Measurements from ENCODE around the gene PRR16. TPM values are rescaled to one million over a fixed set of nuclear protein-coding genes. Genes with fewer than 3 reads are reported as not detected.
A peak's percentile ranks its signal among the peaks of the same experiment; 100 is the strongest.
"Not testable (repeated sequence)": the region's sequence is repeated elsewhere in the genome, so short reads cannot be mapped to it uniquely, and the experiment has no call there.

Gene PRR16
- total RNA-seq (not detected), polyA plus RNA-seq (not detected), total RNA-seq (0 reads per million in 6 experiments)

GRCh38 chr5:120463991-120464626 lies at the start of gene PRR16:
PRR16 (plus strand) TSS chr5:120464300.
- Mint-ChIP-seq H3K27me3 (peaks cover 17 to 52% (median 27%) of the 10 kb centered on the region in 5 donors), H3K4me1 (peaks cover 0 to 21% (median 16%) of the 10 kb centered on the region in 4 donors), H3K9me3 (peaks cover 0 to 5% (median 0%) of the 10 kb centered on the region in 9 donors), H3K36me3 (peaks cover 0 to 2% (median 0%) of the 10 kb centered on the region in 3 donors), H3K4me3 (peak within 1 kb of the TSS; percentile 36 to 82 (median 63)), H3K27ac (peak within 1 kb of the TSS in 1 of 10 donors; percentile 29)
- POLR2A ChIA-PET = no interaction called here
- ATAC-seq (peak in 1 of 2 donors; percentile 68), DNase-seq (no peak)

- DNase-seq (no peak), ATAC-seq (no peak)
- H3K36me3 Mint-ChIP-seq = no peaks in the 10 kb centered on the region
- no peaks in the 10 kb centered on the region for H3K4me1 Mint-ChIP-seq
- H3K27ac Mint-ChIP-seq = no peak overlapping the region
- peaks cover 0 to 8% (median 3%) of the 10 kb centered on the region in 9 donors for H3K9me3 Mint-ChIP-seq
- POLR2A ChIA-PET = no interaction called here
- no peak overlapping the region for H3K4me3 Mint-ChIP-seq
- H3K27me3 Mint-ChIP-seq = no peaks in the 10 kb centered on the region
These were observed 48.1 kb upstream of the PRR16 start for GRCh38 chr5:120415985-120416384.

- H3K4me1 Mint-ChIP-seq = no peaks in the 10 kb centered on the region
- no peaks in the 10 kb centered on the region for H3K36me3 Mint-ChIP-seq
- POLR2A ChIA-PET = no interaction called here
- no peak overlapping the region for H3K4me3 Mint-ChIP-seq
- H3K9me3 Mint-ChIP-seq = peaks cover 0 to 4% (median 0%) of the 10 kb centered on the region in 9 donors
- H3K27ac Mint-ChIP-seq = no peak overlapping the region
- peaks cover 0 to 1% (median 0%) of the 10 kb centered on the region in 5 donors for H3K27me3 Mint-ChIP-seq
- DNase-seq (no peak), ATAC-seq (no peak)
These were observed 45.0 kb upstream of the PRR16 start for GRCh38 chr5:120419127-120419526.

- H3K4me1 Mint-ChIP-seq, DNase-seq, ATAC-seq, POLR2A ChIA-PET, H3K36me3 Mint-ChIP-seq, H3K27ac Mint-ChIP-seq, H3K4me3 Mint-ChIP-seq: not testable (repeated sequence)
- Mint-ChIP-seq H3K27me3 (peaks cover 0 to 12% (median 0%) of the 10 kb centered on the region in 5 donors), H3K9me3 (peaks cover 6 to 35% (median 20%) of the 10 kb centered on the region in 9 donors)
These were observed 37.3 kb upstream of the PRR16 start for GRCh38 chr5:120426633-120427275.

- no peaks in the 10 kb centered on the region for H3K4me1 Mint-ChIP-seq
- peaks cover 0 to 7% (median 0%) of the 10 kb centered on the region in 3 donors for H3K36me3 Mint-ChIP-seq
- POLR2A ChIA-PET = no interaction called here
- H3K9me3 Mint-ChIP-seq = peaks cover 6 to 33% (median 18%) of the 10 kb centered on the region in 9 donors
- H3K27me3 Mint-ChIP-seq = peaks cover 0 to 9% (median 0%) of the 10 kb centered on the region in 5 donors
- ATAC-seq (no peak), DNase-seq (no peak)
- no peak overlapping the region for H3K27ac Mint-ChIP-seq
- no peak overlapping the region for H3K4me3 Mint-ChIP-seq
These were observed 33.5 kb upstream of the PRR16 start for GRCh38 chr5:120430572-120430971.

- no peak for DNase-seq
- no peak for ATAC-seq
- no peak overlapping the region for H3K4me3 Mint-ChIP-seq
- peaks cover 0 to 7% (median 0%) of the 10 kb centered on the region in 3 donors for H3K36me3 Mint-ChIP-seq
- H3K27me3 Mint-ChIP-seq = peaks cover 0 to 13% (median 2%) of the 10 kb centered on the region in 5 donors
- no peaks in the 10 kb centered on the region for H3K4me1 Mint-ChIP-seq
- POLR2A ChIA-PET = no interaction called here
- peaks cover 6 to 29% (median 18%) of the 10 kb centered on the region in 9 donors for H3K9me3 Mint-ChIP-seq
- H3K27ac Mint-ChIP-seq = no peak overlapping the region
These were observed 31.2 kb upstream of the PRR16 start for GRCh38 chr5:120432861-120433260.

GRCh38 chr5:120435129-120435528 lies 29.0 kb upstream of the PRR16 start:
- H3K27me3 Mint-ChIP-seq = peaks cover 0 to 12% (median 2%) of the 10 kb centered on the region in 5 donors
- no peak overlapping the region for H3K4me3 Mint-ChIP-seq
- peaks cover 0 to 7% (median 0%) of the 10 kb centered on the region in 3 donors for H3K36me3 Mint-ChIP-seq
- POLR2A ChIA-PET = no interaction called here
- peaks cover 6 to 15% (median 11%) of the 10 kb centered on the region in 9 donors for H3K9me3 Mint-ChIP-seq
- DNase-seq (no peak), ATAC-seq (no peak)
- H3K4me1 Mint-ChIP-seq = no peaks in the 10 kb centered on the region
- no peak overlapping the region for H3K27ac Mint-ChIP-seq

- H3K9me3 Mint-ChIP-seq = peaks cover 0 to 2% (median 0%) of the 10 kb centered on the region in 9 donors
- POLR2A ChIA-PET = no interaction called here
- H3K4me1 Mint-ChIP-seq = no peaks in the 10 kb centered on the region
- peaks cover 0 to 4% (median 2%) of the 10 kb centered on the region in 5 donors for H3K27me3 Mint-ChIP-seq
- no peak for DNase-seq
- no peak for ATAC-seq
- H3K36me3 Mint-ChIP-seq = no peaks in the 10 kb centered on the region
- no peak overlapping the region for H3K27ac Mint-ChIP-seq
- H3K4me3 Mint-ChIP-seq = no peak overlapping the region
These were observed 27.1 kb upstream of the PRR16 start for GRCh38 chr5:120436996-120437395.

GRCh38 chr5:120442694-120443093 lies 21.4 kb upstream of the PRR16 start:
- DNase-seq (no peak), ATAC-seq (no peak)
- no peak overlapping the region for H3K27ac Mint-ChIP-seq
- H3K9me3 Mint-ChIP-seq = no peaks in the 10 kb centered on the region
- POLR2A ChIA-PET = no interaction called here
- H3K36me3 Mint-ChIP-seq = no peaks in the 10 kb centered on the region
- peaks cover 0 to 3% (median 2%) of the 10 kb centered on the region in 5 donors for H3K27me3 Mint-ChIP-seq
- no peak overlapping the region for H3K4me3 Mint-ChIP-seq
- H3K4me1 Mint-ChIP-seq = no peaks in the 10 kb centered on the region

GRCh38 chr5:120443607-120444006 lies 20.5 kb upstream of the PRR16 start:
- no peak overlapping the region for H3K27ac Mint-ChIP-seq
- H3K4me1 Mint-ChIP-seq = no peaks in the 10 kb centered on the region
- DNase-seq (no peak), ATAC-seq (no peak)
- no peaks in the 10 kb centered on the region for H3K9me3 Mint-ChIP-seq
- H3K4me3 Mint-ChIP-seq = no peak overlapping the region
- peaks cover 0 to 3% (median 2%) of the 10 kb centered on the region in 5 donors for H3K27me3 Mint-ChIP-seq
- H3K36me3 Mint-ChIP-seq = no peaks in the 10 kb centered on the region
- POLR2A ChIA-PET = no interaction called here

- POLR2A ChIA-PET = no interaction called here
- Mint-ChIP-seq H3K9me3 (peaks cover 0 to 7% (median 0%) of the 10 kb centered on the region in 9 donors), H3K4me3 (no peak overlapping the region), H3K4me1 (no peaks in the 10 kb centered on the region), H3K36me3 (no peaks in the 10 kb centered on the region), H3K27me3 (peaks cover 0 to 3% (median 2%) of the 10 kb centered on the region in 5 donors), H3K27ac (no peak overlapping the region)
- DNase-seq = no peak
- ATAC-seq = no peak
These were observed 18.0 kb upstream of the PRR16 start for GRCh38 chr5:120446068-120446492.

GRCh38 chr5:120446901-120447300 lies 17.2 kb upstream of the PRR16 start:
- Mint-ChIP-seq H3K36me3 (no peaks in the 10 kb centered on the region), H3K27ac (no peak overlapping the region), H3K4me3 (no peak overlapping the region), H3K27me3 (peaks cover 0 to 3% (median 2%) of the 10 kb centered on the region in 5 donors), H3K9me3 (peaks cover 0 to 9% (median 0%) of the 10 kb centered on the region in 9 donors), H3K4me1 (no peaks in the 10 kb centered on the region)
- no peak for ATAC-seq
- no peak for DNase-seq
- POLR2A ChIA-PET = no interaction called here

- H3K36me3 Mint-ChIP-seq = no peaks in the 10 kb centered on the region
- peaks cover 0 to 9% (median 0%) of the 10 kb centered on the region in 9 donors for H3K9me3 Mint-ChIP-seq
- H3K4me3 Mint-ChIP-seq = no peak overlapping the region
- H3K27ac Mint-ChIP-seq = no peak overlapping the region
- ATAC-seq (no peak), DNase-seq (no peak)
- peaks cover 0 to 2% (median 0%) of the 10 kb centered on the region in 5 donors for H3K27me3 Mint-ChIP-seq
- POLR2A ChIA-PET = no interaction called here
- H3K4me1 Mint-ChIP-seq = no peaks in the 10 kb centered on the region
These were observed 16.3 kb upstream of the PRR16 start for GRCh38 chr5:120447706-120448239.

All from naive thymus-derived CD8-positive, alpha-beta T cell (primary cell).